HepG2 (cell line): Measurements from ENCODE around the gene PIGC. TPM values are rescaled to one million over a fixed set of nuclear protein-coding genes. Genes with fewer than 3 reads are reported as not detected.

Experiments used
- polyA plus RNA-seq, 8 experiments: library from polyadenylated mRNA; depleted of rRNA in 3 of 8; stranded (reverse) in 7 of 8; unstranded in 1 of 8; fragments of >200 nt; fragmentation: Illumina TruSeq in 4 of 8; extraction: Trizol in 4 of 8; gene quantifications; 2 replicates each; pipeline versions ENCODE4 v1.2.1 to v1.2.3, GENCODE V29; 2011 to 2016; ENCODE audit warnings: low read depth in 4 of 8, missing spikeins in 1 of 8, mixed read lengths in 1 of 8; ENCODE audit not compliant: insufficient read depth in 1 of 8
- total RNA-seq, 5 experiments: library from RNA; depleted of rRNA; stranded (reverse); fragments of >200 nt; fragmentation: Illumina TruSeq; extraction: Trizol; gene quantifications; 2 replicates each; pipeline ENCODE4 v1.2.3, GENCODE V29; 2016; ENCODE audit warnings: low read depth in 1 of 5

The PIGC gene
- total and polyA plus RNA-seq, 2 of the 13 experiments (the other 11 are each of a cell fraction or from before 2014, with no cell fraction given): 26.7 to 29.5 TPM

Other genes with a start within 250 kb of the PIGC start
- 0.15 TPM in 1 of 2 replicates, not detected in the other for gene C1orf105, start 23.4 kb downstream of the PIGC start, total RNA-seq (2016; rRNA removed; fragmentation: Illumina TruSeq; extraction: Trizol)
- gene C1orf105, start 23.4 kb downstream of the PIGC start, polyA plus RNA-seq (2011; rRNA removed): 0.44 and 0.45 TPM in 2 replicates
- gene SUCO, start 89.1 kb upstream of the PIGC start, total RNA-seq (2016; rRNA removed; fragmentation: Illumina TruSeq; extraction: Trizol): 17.0 and 25.5 TPM in 2 replicates
- 9.7 and 12.6 TPM in 2 replicates for gene SUCO, start 89.1 kb upstream of the PIGC start, polyA plus RNA-seq (2011; rRNA removed)
- gene FASLG, start 215.0 kb upstream of the PIGC start, total RNA-seq (2016; rRNA removed; fragmentation: Illumina TruSeq; extraction: Trizol): not detected in 2 replicates
- gene FASLG, start 215.0 kb upstream of the PIGC start, polyA plus RNA-seq (2011; rRNA removed): 0.08 TPM in 1 of 2 replicates, not detected in the other